Measurements from ENCODE around the gene NFIC.
"Not testable (repeated sequence)": the region's sequence is repeated elsewhere in the genome, so short reads cannot be mapped to it uniquely, and the experiment has no call there.

NFIC gene

DNA sequence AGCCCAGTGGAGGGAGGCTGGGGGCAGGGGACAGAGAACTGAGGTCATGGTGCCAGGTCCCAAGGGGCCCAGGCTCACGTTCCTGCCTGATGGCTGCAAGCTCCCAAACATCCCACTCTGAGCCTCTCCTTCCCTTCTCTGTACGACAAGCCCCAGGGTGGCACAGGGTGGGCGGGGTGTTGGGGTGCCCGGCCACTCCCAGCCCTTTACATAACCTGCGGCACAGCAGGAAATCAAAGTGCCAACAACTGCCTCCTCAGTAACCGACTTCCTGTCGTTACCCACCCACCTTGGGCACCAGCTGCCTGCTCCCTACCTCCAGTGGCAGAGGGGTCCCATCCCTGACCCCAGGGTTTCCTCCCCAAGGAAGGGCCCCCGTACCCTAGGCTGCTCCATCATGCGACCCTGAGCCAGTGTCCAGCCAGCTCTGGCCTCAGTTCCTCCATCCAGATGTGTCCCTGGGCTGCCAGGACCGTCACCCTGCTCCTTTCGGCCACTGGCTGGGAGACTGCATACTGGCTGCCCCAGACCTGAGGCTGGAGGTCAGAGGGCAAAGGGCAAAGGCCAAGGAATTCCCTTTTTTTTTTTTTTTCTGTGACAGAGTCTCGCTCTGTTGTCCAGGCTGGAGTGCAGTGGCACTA is 27.7 kb upstream of the NFIC start:
- DNase-seq, result no peak

GRCh38 chr19:3340340-3340739 is 26.0 kb upstream of the NFIC start:
- no peak for DNase-seq

DNA sequence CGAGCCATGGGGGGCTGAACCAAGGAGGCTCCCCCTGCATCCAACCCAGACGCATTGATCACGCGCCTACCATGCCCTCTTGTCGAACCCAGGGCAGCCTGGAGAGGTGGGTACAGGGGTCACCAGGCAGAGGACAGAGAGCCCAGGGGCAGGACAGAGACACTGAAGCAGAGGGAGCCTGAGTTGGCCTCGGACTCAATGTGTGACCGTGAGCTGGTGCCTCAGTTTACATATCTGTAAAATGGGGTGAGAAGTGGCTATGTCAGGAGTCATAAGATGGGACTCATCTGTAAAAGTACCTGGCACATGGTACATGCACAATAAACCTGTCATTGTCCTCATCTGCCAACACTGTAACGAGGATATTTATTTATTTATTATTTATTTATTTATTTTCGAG is 24.1 kb upstream of the NFIC start:
- no peak for DNase-seq

DNA sequence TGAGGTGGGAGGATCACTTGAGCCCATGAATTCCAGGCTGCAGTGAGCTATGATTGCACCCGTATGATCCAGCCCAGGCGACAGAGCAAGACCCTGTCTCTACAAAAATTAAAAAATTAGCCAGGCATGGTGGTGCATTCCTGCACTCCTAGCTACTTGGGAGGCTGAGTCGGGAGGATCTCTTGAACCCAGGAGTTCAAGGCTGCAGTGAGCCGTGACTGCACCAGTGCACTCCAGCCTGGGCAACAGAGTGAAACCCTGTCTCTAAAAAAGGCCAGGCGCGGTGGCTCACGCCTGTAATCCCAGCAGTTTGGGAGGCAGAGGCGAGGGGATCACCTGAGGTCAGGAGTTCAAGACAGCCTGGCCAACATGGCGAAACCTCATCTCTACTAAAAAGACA is 23.4 kb upstream of the NFIC start:
- DNase-seq, result not testable (repeated sequence)

GRCh38 chr19:3343619-3344502 is 22.5 kb upstream of the NFIC start:
- peak; percentile 92 to 95 for DNase-seq

- DNase-seq, result no peak
Measured at GRCh38 chr19:3344608-3345598, 21.5 kb upstream of the NFIC start.

- no peak for DNase-seq
Measured at GRCh38 chr19:3345850-3346460, 20.4 kb upstream of the NFIC start.

DNA sequence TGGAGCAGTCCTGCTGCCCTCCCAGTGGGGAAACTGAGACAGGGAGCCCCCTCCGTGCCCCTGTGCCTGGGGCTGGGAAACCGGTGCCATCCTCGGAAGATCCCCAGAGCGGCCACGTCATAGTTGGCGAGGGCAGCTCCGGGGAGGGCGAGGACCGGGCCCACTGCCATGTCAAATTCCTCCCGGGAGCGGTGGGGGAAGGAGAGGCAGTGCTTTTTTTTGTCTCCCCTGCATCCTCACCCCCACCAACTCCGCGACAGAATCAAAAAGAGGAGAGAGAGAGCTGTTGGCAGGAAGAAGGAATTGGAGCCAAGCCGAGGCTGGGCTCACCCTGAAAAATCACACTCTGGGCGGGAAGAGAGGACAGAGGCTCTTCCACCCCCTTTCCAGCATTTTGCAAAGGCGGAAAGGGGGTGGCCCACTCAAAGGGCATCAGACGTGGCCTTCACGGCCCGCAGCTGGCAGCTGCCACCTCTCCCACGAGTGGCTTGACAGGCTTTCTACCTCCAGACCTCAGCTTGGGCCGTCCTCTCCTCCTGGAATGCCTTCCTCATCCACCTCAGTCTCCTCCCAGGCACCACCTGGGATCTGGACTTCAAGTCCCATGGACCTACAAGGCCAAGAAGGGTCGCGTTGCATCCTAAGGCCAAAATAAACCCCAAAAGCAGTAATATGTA is 19.6 kb upstream of the NFIC start:
- peak in 1 of 2 experiments; percentile 52 for DNase-seq

- DNase-seq, result no peak
Measured at GRCh38 chr19:3348042-3348441, 18.3 kb upstream of the NFIC start.

DNA sequence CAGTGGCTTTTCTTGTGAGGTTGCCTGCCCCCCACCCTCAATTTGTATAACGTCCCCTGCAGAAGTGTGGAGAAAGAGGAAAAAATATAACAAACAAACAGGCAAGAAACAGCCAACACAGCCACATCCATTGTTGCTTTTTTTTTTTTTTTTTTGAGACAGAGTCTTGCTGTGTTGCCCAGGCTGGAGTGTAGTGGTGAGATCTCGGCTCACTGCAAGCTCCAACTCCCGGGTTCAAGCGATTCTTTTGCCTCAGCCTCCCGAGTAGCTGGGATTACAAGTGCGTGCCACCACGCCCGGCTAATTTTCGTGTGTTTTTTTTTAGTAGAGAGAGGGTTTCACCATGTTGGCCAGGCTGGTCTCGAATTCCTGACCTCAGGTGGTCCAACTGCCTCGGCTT is 17.9 kb upstream of the NFIC start:
- not testable (repeated sequence) for DNase-seq

- no peak for DNase-seq
Measured at GRCh38 chr19:3350014-3350663, 16.2 kb upstream of the NFIC start.

- no peak for DNase-seq
Measured at GRCh38 chr19:3351702-3352447, 14.5 kb upstream of the NFIC start.

- DNase-seq, result no peak
Measured at GRCh38 chr19:3353493-3353892, 12.9 kb upstream of the NFIC start.

DNA sequence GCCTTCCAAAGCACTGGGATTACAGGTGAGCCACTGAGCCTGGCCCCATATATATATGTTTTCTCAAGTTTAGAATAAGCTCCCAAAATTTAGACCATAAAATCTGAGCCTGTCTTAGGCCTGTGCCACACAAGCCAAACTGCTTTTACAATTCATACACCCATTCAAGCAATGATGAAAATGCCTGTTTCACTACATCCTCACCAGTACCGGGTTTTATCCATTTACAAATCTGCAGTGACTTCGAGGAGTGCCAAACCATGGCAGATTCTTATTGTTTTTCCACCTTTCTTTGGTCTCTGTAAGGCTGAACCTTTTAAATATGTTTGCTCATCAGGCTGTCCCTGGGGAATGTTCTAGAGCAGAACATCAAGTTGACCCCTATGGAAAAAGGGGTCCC is 9.6 kb upstream of the NFIC start:
- DNase-seq, result no peak

GRCh38 chr19:3357271-3357991 is 9.0 kb upstream of the NFIC start:
- DNase-seq, result no peak

- DNase-seq, result no peak
Measured at GRCh38 chr19:3357992-3358688, 8.2 kb upstream of the NFIC start.

DNA sequence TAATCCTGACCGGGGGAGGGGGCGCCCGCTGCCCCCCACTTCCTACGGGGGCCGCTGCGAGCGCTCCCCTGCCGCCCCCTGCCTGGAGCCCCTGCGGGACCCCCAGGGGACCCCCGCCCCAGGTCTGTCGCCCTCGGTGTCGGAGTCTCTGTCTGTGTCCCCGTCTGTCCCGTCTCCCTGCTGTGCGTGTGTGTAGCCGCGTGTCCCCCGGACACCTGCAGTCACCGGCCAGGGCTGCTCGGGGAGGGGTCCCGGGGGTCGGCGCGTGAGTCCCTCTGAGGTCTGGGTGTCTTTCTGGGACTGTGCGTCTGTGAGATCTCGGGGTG is 7.7 kb upstream of the NFIC start:
- DNase-seq, result no peak

- DNase-seq, result no peak
Measured at GRCh38 chr19:3359015-3359918, 7.1 kb upstream of the NFIC start.

Measured in SHP77 (cell line).